ENCODE measurements around the gene VWCE. TPM values are rescaled to one million over a fixed set of nuclear protein-coding genes. Genes with fewer than 3 reads are reported as not detected.

Gene VWCE
- total RNA-seq, 6 experiments from 2014 or later, result 2.3 to 37.1 (median 6.0) TPM

DNA sequence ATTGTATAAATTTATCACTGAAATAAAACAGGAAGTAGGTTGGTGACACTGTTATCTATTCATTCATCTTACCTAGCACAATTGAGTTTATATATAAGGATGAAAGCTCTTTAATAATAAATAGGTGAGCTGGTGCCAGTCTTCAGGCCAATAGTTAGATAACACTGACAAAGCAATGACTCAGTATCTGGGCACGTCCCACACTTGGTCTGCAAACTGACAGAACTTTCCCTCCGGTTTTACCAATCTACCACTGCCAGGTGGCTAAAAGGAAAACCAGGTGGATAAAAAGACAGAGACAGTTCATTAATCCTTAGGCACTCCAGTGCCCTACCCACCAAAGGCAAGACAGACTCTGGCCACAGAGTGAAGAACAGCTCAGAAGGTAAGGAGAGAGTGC is 20.1 kb upstream of the VWCE start:
- peak in 1 of 4 donors; percentile 73 for ATAC-seq
- H3K27ac ChIP-seq, result no peak overlapping the region
- H3K4me3 ChIP-seq, result no peak overlapping the region
- H3K27me3 ChIP-seq, result no peaks in the 10 kb centered on the region
- no peak for DNase-seq
- peaks cover 6 to 83% (median 52%) of the 10 kb centered on the region in 4 donors for H3K36me3 ChIP-seq
- TF ChIP-seq CTCF (IDR thresholded peaks at IDR 0.05) (no peak), POLR2A (IDR thresholded peaks at IDR 0.05) (no peak)
- intact Hi-C loops (cut with DNase I), result no loop called here
- no peaks in the 10 kb centered on the region for H3K4me1 ChIP-seq
- 63% methylated on average over 2 of the region's 2 CpGs for WGBS (ENCODE audit: insufficient coverage, low coverage, low lambda C conversion rate, missing lambda C conversion rate)
- H3K9me3 ChIP-seq, result no peaks in the 10 kb centered on the region

- no peak for TF ChIP-seq POLR2A (IDR thresholded peaks at IDR 0.05)
- DNase-seq (no peak), ATAC-seq (no peak)
- Histone ChIP-seq H3K4me1 (no peaks in the 10 kb centered on the region), H3K27me3 (no peaks in the 10 kb centered on the region), H3K36me3 (peaks cover 16 to 100% (median 53%) of the 10 kb centered on the region in 4 donors), H3K9me3 (no peaks in the 10 kb centered on the region), H3K27ac (no peak overlapping the region), H3K4me3 (no peak overlapping the region)
- 88% methylated on average over 7 of the region's 8 CpGs for WGBS (ENCODE audit: insufficient coverage, low coverage, low lambda C conversion rate, missing lambda C conversion rate)
- intact Hi-C loops (cut with DNase I), result no loop called here
Measured at GRCh38 chr11:61310749-61311148, 15.6 kb upstream of the VWCE start.

DNA sequence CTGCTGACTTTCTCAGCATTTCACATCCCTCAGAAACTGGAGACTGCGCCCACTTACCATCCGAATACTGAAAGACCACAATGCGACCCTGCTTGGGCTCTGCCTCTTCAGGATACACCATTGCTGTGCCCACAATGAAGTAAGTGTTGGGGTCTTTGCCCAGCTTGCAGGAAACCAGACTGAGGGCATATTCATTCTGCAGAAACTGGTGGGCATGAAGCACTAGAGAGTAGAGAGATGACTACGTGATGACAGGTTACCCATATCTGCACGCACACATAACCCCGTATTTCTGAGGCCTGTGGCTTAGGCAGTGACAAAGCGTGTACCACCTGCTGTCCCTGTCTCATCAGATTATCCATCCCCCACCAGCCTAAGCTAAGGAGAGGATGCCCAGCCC is 14.6 kb upstream of the VWCE start:
- H3K36me3 ChIP-seq, result peaks cover 16 to 99% (median 49%) of the 10 kb centered on the region in 4 donors
- H3K27ac ChIP-seq, result no peak overlapping the region
- H3K27me3 ChIP-seq, result no peaks in the 10 kb centered on the region
- no peak for TF ChIP-seq POLR2A (IDR thresholded peaks at IDR 0.05)
- no peak for TF ChIP-seq CTCF (IDR thresholded peaks at IDR 0.05)
- ATAC-seq (no peak), DNase-seq (no peak)
- WGBS (ENCODE audit: insufficient coverage, low coverage, low lambda C conversion rate, missing lambda C conversion rate), result 80% methylated on average over 1 of the region's 7 CpGs
- intact Hi-C loops (cut with DNase I), result no loop called here
- no peaks in the 10 kb centered on the region for H3K9me3 ChIP-seq
- H3K4me1 ChIP-seq, result no peaks in the 10 kb centered on the region
- no peak overlapping the region for H3K4me3 ChIP-seq

- no peaks in the 10 kb centered on the region for H3K27me3 ChIP-seq
- TF ChIP-seq POLR2A (IDR thresholded peaks at IDR 0.05), result no peak
- TF ChIP-seq CTCF (IDR thresholded peaks at IDR 0.05), result no peak
- intact Hi-C loops (cut with DNase I), result no loop called here
- H3K27ac ChIP-seq, result no peak overlapping the region
- no peaks in the 10 kb centered on the region for H3K9me3 ChIP-seq
- no peaks in the 10 kb centered on the region for H3K4me1 ChIP-seq
- no peak overlapping the region for H3K4me3 ChIP-seq
- no peak for DNase-seq
- WGBS (ENCODE audit: insufficient coverage, low coverage, low lambda C conversion rate, missing lambda C conversion rate), result 90% methylated on average over 4 of the region's 4 CpGs
- no peak for ATAC-seq
- H3K36me3 ChIP-seq, result peaks cover 16 to 97% (median 47%) of the 10 kb centered on the region in 4 donors
Measured at GRCh38 chr11:61309141-61309540, 14.0 kb upstream of the VWCE start.

DNA sequence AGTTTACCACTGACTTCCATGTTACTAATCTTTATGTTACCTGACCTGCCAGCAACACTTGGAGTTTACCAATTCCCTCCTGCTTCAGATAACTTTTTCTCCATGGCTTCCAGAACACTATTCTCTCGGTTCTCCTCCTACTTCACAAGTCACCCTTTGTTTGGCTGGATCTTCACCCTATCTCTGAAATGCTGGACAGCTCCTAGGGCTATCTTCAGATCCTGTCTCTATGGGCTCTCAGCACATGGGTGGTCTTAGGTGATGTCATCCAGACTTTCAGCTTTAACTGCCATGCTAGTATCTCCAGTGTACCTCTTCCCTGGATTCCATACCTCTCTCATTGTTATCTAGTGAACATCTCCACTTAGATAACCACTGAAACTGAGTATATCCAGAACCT is 12.2 kb upstream of the VWCE start:
- no peak for DNase-seq
- no peaks in the 10 kb centered on the region for H3K4me1 ChIP-seq
- WGBS (ENCODE audit: insufficient coverage, low coverage, low lambda C conversion rate, missing lambda C conversion rate), result 100% methylated on average over 1 of the region's 1 CpG
- no peaks in the 10 kb centered on the region for H3K9me3 ChIP-seq
- no peak overlapping the region for H3K4me3 ChIP-seq
- no peak for TF ChIP-seq CTCF (IDR thresholded peaks at IDR 0.05)
- TF ChIP-seq POLR2A (IDR thresholded peaks at IDR 0.05), result no peak
- H3K36me3 ChIP-seq, result peaks cover 16 to 97% (median 39%) of the 10 kb centered on the region in 4 donors
- H3K27ac ChIP-seq, result no peak overlapping the region
- H3K27me3 ChIP-seq, result no peaks in the 10 kb centered on the region
- intact Hi-C loops (cut with DNase I), result no loop called here
- ATAC-seq, result no peak

Measured in right lobe of liver (tissue), 6 donors.